Activated naive CD8-positive, alpha-beta T cell treated with anti-CD3 and anti-CD28 coated beads for 36 hours (primary cell): ENCODE results near the gene ARHGAP32. TPM values are rescaled to one million over a fixed set of nuclear protein-coding genes. Genes with fewer than 3 reads are reported as not detected.

Experiments used
- DNase-seq: peaks from one replicate; pipeline ENCODE4 v3.0.0; 2021
- H3K27ac Mint-ChIP-seq: one replicate; pipeline ENCODE4 v1.8.0; 2022; ENCODE audit warnings: mild to moderate bottlenecking, moderate library complexity, mixed read lengths
- H3K27me3 Mint-ChIP-seq: one replicate; pipeline ENCODE4 v1.8.0; 2022; ENCODE audit warnings: mild to moderate bottlenecking, mixed read lengths
- H3K36me3 Mint-ChIP-seq: one replicate; pipeline ENCODE4 v1.8.0; 2021; ENCODE audit warnings: mild to moderate bottlenecking, mixed read lengths
- H3K4me1 Mint-ChIP-seq: one replicate; pipeline ENCODE4 v1.8.0; 2021; ENCODE audit warnings: mixed read lengths
- H3K4me3 Mint-ChIP-seq: one replicate; pipeline ENCODE4 v1.8.0; 2022; ENCODE audit warnings: mild to moderate bottlenecking, moderate library complexity, mixed read lengths
- H3K9me3 Mint-ChIP-seq: one replicate; pipeline ENCODE4 v1.8.0; 2022; ENCODE audit warnings: mixed read lengths
- total RNA-seq, 2 experiments: library from RNA; stranded (reverse); gene quantifications; one replicate each; pipeline ENCODE4 v1.2.3, GENCODE V29; 2021

Gene ARHGAP32
- total RNA-seq, 2 experiments from 2014 or later: 6.5 to 7.4 TPM

DNA sequence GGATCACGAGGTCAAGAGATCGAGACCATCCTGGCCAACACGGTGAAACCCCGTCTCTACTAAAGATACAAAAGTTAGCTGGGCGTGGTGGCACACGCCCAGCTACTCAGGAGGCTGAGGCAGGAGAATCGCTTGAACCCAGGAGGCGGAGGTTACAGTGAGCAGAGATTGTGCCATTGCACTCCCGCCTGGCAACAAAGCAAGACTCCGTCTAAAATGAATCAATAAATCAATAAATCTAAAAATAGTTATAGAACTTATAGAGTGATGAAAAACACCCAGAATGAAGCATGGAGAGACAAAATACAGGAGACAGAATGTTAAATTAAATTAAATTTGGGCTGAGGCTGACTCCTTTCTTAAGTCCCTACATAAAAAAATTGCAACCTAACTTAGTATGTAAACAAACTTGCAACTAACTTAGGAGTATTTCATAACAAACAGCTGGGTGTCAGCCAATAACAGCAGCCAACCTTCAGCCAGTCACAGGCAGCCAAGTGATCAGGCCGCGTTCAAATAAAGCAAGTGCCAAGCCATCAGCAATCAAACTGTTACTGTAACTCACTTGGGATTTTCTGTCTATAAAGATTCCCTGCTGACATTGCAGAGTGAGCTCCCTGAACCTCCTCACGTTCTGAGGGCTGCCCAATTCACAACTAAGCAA is 242.2 kb downstream of the ARHGAP32 start:
- Mint-ChIP-seq H3K9me3 (no peaks in the 10 kb centered on the region), H3K4me1 (peaks cover 2% of the 10 kb centered on the region), H3K4me3 (no peak overlapping the region), H3K27ac (no peak overlapping the region), H3K27me3 (peaks cover 5% of the 10 kb centered on the region), H3K36me3 (no peaks in the 10 kb centered on the region)
- DNase-seq: no peak

DNA sequence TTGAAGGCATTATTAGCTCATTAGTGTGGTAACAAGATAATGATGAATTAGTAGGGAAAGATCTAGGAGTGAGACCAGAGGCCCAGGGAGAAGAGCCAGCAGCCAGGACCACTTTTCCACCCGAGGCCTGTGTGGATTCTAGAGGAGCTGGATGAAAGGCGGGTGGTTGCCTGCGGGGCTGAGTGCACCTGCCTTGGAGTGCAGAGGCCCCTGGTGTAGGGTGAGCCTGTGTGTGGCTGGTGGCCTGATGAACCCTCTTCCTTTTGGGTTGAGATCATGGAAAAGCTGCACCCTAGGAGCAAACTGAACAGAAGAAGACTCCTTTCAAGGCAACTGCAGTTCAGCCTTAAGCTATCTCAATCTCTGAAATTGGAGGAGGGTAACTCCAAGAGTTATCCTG is 243.5 kb downstream of the ARHGAP32 start:
- no peaks in the 10 kb centered on the region for H3K9me3 Mint-ChIP-seq
- peaks cover 7% of the 10 kb centered on the region for H3K27me3 Mint-ChIP-seq
- H3K4me1 Mint-ChIP-seq: peaks cover 2% of the 10 kb centered on the region
- no peak for DNase-seq
- H3K27ac Mint-ChIP-seq: no peak overlapping the region
- no peak overlapping the region for H3K4me3 Mint-ChIP-seq
- no peaks in the 10 kb centered on the region for H3K36me3 Mint-ChIP-seq

- peaks cover 10% of the 10 kb centered on the region for H3K27me3 Mint-ChIP-seq
- no peak overlapping the region for H3K27ac Mint-ChIP-seq
- no peak overlapping the region for H3K4me3 Mint-ChIP-seq
- peaks cover 2% of the 10 kb centered on the region for H3K4me1 Mint-ChIP-seq
- no peak for DNase-seq
- H3K36me3 Mint-ChIP-seq: no peaks in the 10 kb centered on the region
- no peaks in the 10 kb centered on the region for H3K9me3 Mint-ChIP-seq
These were observed 244.4 kb downstream of the ARHGAP32 start for GRCh38 chr11:128947773-128948172.

DNA sequence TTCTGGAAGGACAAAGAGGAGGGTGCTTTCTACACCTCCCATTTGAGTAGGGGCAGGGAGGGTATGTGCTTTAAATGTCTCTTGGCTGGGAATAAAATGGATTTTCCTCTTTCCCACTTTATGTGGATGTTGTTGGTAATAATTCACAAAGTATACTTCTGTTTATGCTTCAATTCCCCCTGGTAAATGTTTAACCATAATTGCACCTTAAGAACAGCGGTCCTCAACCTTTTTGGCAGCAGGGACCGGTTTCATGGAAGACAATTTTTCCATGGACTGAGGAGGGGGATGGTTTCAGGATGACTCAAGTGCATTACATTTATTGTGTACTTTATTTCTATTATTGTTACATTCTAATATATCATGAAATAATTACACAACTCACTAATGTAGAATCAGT is 245.5 kb downstream of the ARHGAP32 start:
- no peaks in the 10 kb centered on the region for H3K36me3 Mint-ChIP-seq
- H3K4me3 Mint-ChIP-seq: no peak overlapping the region
- DNase-seq: no peak
- no peak overlapping the region for H3K27ac Mint-ChIP-seq
- H3K4me1 Mint-ChIP-seq: peaks cover 2% of the 10 kb centered on the region
- H3K27me3 Mint-ChIP-seq: peaks cover 10% of the 10 kb centered on the region
- H3K9me3 Mint-ChIP-seq: no peaks in the 10 kb centered on the region

- Mint-ChIP-seq H3K4me1 (peaks cover 2% of the 10 kb centered on the region), H3K27ac (no peak overlapping the region), H3K27me3 (peaks cover 4% of the 10 kb centered on the region), H3K9me3 (no peaks in the 10 kb centered on the region), H3K4me3 (no peak overlapping the region), H3K36me3 (no peaks in the 10 kb centered on the region)
- no peak for DNase-seq
These were observed 248.6 kb downstream of the ARHGAP32 start for GRCh38 chr11:128943428-128943976.

DNA sequence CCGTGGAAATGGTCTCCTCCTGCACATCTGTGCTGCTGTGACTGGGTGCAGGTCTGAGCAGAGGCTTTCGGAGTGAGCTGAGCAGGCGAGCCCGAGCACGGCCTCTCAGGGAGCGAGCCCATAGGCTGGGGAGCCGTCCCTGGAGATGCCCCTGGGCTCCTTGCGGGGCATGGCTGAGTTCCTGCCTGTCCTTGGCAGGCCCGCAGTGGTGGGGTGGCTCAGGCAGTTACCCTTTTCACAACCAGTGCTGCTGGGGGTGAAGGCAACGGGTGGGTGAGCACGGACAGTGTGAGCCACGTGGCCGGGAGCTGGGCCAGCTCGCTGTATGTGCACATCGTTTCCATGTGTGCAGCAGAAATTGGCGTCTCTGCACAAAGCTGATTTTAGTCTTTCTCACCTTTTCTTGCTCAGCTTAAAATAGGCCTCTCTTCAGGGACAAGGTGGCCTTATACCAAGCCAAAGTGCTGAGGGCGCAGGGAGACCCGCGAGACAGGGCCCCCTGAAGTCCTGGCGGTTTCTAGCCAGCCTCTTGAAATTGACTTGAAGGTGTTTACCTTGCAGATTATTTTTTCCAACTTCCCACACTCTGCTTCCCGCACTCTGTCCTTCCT is 249.2 kb downstream of the ARHGAP32 start, which contains the start of gene TP53AIP1:
TP53AIP1 (minus strand) TSS at position 55 of the 611 bp plus-strand sequence. CDS start 5,053 bp downstream, outside the sequence.
- Mint-ChIP-seq H3K36me3 (no peaks in the 10 kb centered on the region), H3K9me3 (no peaks in the 10 kb centered on the region), H3K27me3 (peaks cover 4% of the 10 kb centered on the region), H3K4me3 (no peak within 1 kb of the TSS), H3K4me1 (peaks cover 2% of the 10 kb centered on the region), H3K27ac (no peak within 1 kb of the TSS)
- no peak for DNase-seq

DNA sequence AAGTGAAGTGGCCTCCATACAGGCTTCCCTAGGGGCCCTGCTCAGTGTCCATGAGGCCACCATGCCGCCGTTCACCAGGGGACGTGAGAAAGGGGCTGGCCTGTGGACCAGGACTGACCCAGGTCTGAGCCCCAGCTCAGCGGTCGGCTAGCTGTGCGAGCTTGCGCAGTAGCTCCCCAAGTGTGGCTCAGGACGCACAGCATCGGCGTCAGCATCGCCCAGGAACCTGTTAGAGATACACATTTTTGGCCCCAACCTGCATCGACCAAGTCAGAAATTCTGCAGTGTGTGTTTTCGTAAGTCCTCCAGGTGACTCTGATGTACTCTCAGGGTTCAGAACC is 249.9 kb downstream of the ARHGAP32 start:
- no peak overlapping the region for H3K4me3 Mint-ChIP-seq
- H3K27ac Mint-ChIP-seq: no peak overlapping the region
- no peak for DNase-seq
- no peaks in the 10 kb centered on the region for H3K36me3 Mint-ChIP-seq
- H3K9me3 Mint-ChIP-seq: no peaks in the 10 kb centered on the region
- peaks cover 2% of the 10 kb centered on the region for H3K4me1 Mint-ChIP-seq
- peaks cover 4% of the 10 kb centered on the region for H3K27me3 Mint-ChIP-seq

GRCh38 chr11:128941573-128942271 is 250.4 kb downstream of the ARHGAP32 start:
- Mint-ChIP-seq H3K9me3 (no peaks in the 10 kb centered on the region), H3K4me1 (peaks cover 2% of the 10 kb centered on the region), H3K36me3 (no peaks in the 10 kb centered on the region), H3K27me3 (peaks cover 4% of the 10 kb centered on the region), H3K4me3 (no peak overlapping the region), H3K27ac (no peak overlapping the region)
- DNase-seq: no peak

GRCh38 chr11:128941110-128941509 is 251.0 kb downstream of the ARHGAP32 start:
- H3K9me3 Mint-ChIP-seq: no peaks in the 10 kb centered on the region
- H3K4me3 Mint-ChIP-seq: no peak overlapping the region
- H3K4me1 Mint-ChIP-seq: no peaks in the 10 kb centered on the region
- no peak for DNase-seq
- no peak overlapping the region for H3K27ac Mint-ChIP-seq
- peaks cover 4% of the 10 kb centered on the region for H3K27me3 Mint-ChIP-seq
- H3K36me3 Mint-ChIP-seq: no peaks in the 10 kb centered on the region

DNA sequence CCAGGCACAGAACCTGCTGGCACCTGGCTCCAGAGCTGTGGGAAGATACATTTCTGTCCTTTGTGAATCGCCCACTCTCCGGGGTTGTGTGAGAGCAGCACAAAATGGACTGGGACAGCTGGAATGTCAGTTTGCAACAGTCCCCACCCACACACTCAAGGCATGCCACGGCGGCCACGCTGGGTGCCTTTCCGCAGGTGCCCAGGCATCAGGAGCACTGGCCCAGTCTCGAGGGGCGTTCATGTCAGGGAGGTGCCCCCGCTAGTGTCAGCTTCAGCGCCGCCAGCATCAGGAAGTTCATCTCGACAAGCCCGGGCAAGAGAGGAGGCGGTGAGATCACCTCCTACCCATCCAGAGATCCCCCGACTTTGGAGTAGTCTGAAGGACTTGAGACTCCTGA is 251.5 kb downstream of the ARHGAP32 start:
- Mint-ChIP-seq H3K4me3 (no peak overlapping the region), H3K9me3 (no peaks in the 10 kb centered on the region), H3K36me3 (no peaks in the 10 kb centered on the region), H3K27me3 (peaks cover 4% of the 10 kb centered on the region), H3K4me1 (no peaks in the 10 kb centered on the region), H3K27ac (no peak overlapping the region)
- DNase-seq: no peak

- Mint-ChIP-seq H3K4me1 (no peaks in the 10 kb centered on the region), H3K36me3 (no peaks in the 10 kb centered on the region), H3K27ac (no peak overlapping the region), H3K27me3 (peaks cover 4% of the 10 kb centered on the region), H3K9me3 (no peaks in the 10 kb centered on the region), H3K4me3 (no peak overlapping the region)
- no peak for DNase-seq
These were observed 252.0 kb downstream of the ARHGAP32 start for GRCh38 chr11:128940156-128940555.

DNA sequence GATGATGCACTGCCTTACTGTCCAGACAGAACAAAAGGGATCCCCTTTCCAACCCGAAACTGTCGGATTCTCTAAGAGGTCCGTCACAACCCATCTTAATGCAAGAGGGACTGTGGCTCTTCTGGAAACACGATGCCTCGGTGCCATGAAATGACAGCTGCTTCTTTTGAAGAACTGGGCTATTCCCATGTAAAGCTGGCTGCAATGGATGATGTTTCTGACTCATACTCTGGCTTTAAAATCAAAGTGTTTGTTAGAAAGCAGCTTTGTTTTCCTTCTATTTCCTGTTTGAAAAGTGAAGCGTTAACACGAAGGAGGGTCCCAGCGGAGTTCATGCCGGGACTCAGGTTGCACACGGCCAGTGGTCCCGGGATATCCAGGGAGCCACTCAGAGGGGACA is 252.5 kb downstream of the ARHGAP32 start:
- no peaks in the 10 kb centered on the region for H3K9me3 Mint-ChIP-seq
- DNase-seq: no peak
- H3K27ac Mint-ChIP-seq: no peak overlapping the region
- H3K4me1 Mint-ChIP-seq: no peaks in the 10 kb centered on the region
- H3K36me3 Mint-ChIP-seq: no peaks in the 10 kb centered on the region
- peaks cover 4% of the 10 kb centered on the region for H3K27me3 Mint-ChIP-seq
- H3K4me3 Mint-ChIP-seq: no peak overlapping the region

GRCh38 chr11:128938156-128938885 is 253.8 kb downstream of the ARHGAP32 start:
- H3K4me1 Mint-ChIP-seq: no peaks in the 10 kb centered on the region
- no peaks in the 10 kb centered on the region for H3K9me3 Mint-ChIP-seq
- H3K36me3 Mint-ChIP-seq: no peaks in the 10 kb centered on the region
- no peak overlapping the region for H3K27ac Mint-ChIP-seq
- no peak overlapping the region for H3K4me3 Mint-ChIP-seq
- no peaks in the 10 kb centered on the region for H3K27me3 Mint-ChIP-seq
- no peak for DNase-seq

- Mint-ChIP-seq H3K27ac (no peak overlapping the region), H3K4me1 (no peaks in the 10 kb centered on the region), H3K4me3 (no peak overlapping the region), H3K9me3 (no peaks in the 10 kb centered on the region), H3K36me3 (no peaks in the 10 kb centered on the region), H3K27me3 (no peaks in the 10 kb centered on the region)
- no peak for DNase-seq
These were observed 254.6 kb downstream of the ARHGAP32 start for GRCh38 chr11:128937480-128937879.
